GM19438 (cell line): ENCODE results near the gene SGTA.

Experiments
- ATAC-seq: cut with Tn5 transposase; IDR thresholded peaks from one replicate; pipeline ENCODE4 v1.9.1; 2021; ENCODE audit warnings: low read depth; ENCODE audit not compliant: unreplicated experiment

The SGTA gene

GRCh38 chr19:2774083-2774679 is 8.9 kb downstream of the SGTA start:
- ATAC-seq: no peak

GRCh38 chr19:2771786-2772674 is 11.0 kb downstream of the SGTA start:
- no peak for ATAC-seq

- no peak for ATAC-seq
Measured at GRCh38 chr19:2770055-2771013, 12.7 kb downstream of the SGTA start.

GRCh38 chr19:2769218-2769617 is 13.9 kb downstream of the SGTA start:
- no peak for ATAC-seq

GRCh38 chr19:2768365-2769132 is 14.5 kb downstream of the SGTA start:
- ATAC-seq: no peak

GRCh38 chr19:2767688-2768087 is 15.4 kb downstream of the SGTA start:
- ATAC-seq: no peak

- ATAC-seq: no peak
Measured at GRCh38 chr19:2766594-2767372, 16.3 kb downstream of the SGTA start.

GRCh38 chr19:2765376-2765775 is 17.7 kb downstream of the SGTA start:
- ATAC-seq: no peak

GRCh38 chr19:2764945-2765344 is 18.1 kb downstream of the SGTA start:
- no peak for ATAC-seq

GRCh38 chr19:2763687-2764086 is 19.4 kb downstream of the SGTA start:
- no peak for ATAC-seq

GRCh38 chr19:2762783-2763496 is 20.1 kb downstream of the SGTA start:
- no peak for ATAC-seq

- no peak for ATAC-seq
Measured at GRCh38 chr19:2761876-2762782, 20.9 kb downstream of the SGTA start.

- ATAC-seq: no peak
Measured at GRCh38 chr19:2761309-2761677, 21.8 kb downstream of the SGTA start.

- no peak for ATAC-seq
Measured at GRCh38 chr19:2759965-2760364, 23.1 kb downstream of the SGTA start.

GRCh38 chr19:2759362-2759761 is 23.7 kb downstream of the SGTA start:
- ATAC-seq: no peak

- ATAC-seq: no peak
Measured at GRCh38 chr19:2758601-2759313, 24.3 kb downstream of the SGTA start.
